KG1 (cell line): ENCODE measurements around the gene CA9.

Experiments used
- DNase-seq: peaks from one replicate; lab custom pipeline; 2025; lab: John Stamatoyannopoulos, UW

Gene CA9

DNA sequence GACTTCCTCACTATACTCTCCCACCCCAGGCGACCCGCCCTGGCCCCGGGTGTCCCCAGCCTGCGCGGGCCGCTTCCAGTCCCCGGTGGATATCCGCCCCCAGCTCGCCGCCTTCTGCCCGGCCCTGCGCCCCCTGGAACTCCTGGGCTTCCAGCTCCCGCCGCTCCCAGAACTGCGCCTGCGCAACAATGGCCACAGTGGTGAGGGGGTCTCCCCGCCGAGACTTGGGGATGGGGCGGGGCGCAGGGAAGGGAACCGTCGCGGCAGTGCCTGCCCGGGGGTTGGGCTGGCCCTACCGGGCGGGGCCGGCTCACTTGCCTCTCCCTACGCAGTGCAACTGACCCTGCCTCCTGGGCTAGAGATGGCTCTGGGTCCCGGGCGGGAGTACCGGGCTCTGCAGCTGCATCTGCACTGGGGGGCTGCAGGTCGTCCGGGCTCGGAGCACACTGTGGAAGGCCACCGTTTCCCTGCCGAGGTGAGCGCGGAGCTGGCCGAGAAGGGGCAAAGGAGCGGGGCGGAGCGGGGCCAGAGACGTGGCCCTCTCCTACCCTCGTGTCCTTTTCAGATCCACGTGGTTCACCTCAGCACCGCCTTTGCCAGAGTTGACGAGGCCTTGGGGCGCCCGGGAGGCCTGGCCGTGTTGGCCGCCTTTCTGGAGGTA lies 2.1 kb downstream of the CA9 start:
- DNase-seq, result no peak

DNA sequence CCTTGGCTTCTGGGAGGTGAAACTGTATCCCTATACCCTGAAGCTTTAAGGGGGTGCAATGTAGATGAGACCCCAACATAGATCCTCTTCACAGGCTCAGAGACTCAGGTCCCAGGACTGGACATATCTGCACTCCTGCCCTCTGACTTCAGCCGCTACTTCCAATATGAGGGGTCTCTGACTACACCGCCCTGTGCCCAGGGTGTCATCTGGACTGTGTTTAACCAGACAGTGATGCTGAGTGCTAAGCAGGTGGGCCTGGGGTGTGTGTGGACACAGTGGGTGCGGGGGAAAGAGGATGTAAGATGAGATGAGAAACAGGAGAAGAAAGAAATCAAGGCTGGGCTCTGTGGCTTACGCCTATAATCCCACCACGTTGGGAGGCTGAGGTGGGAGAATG lies 5.4 kb downstream of the CA9 start:
- no peak for DNase-seq

DNA sequence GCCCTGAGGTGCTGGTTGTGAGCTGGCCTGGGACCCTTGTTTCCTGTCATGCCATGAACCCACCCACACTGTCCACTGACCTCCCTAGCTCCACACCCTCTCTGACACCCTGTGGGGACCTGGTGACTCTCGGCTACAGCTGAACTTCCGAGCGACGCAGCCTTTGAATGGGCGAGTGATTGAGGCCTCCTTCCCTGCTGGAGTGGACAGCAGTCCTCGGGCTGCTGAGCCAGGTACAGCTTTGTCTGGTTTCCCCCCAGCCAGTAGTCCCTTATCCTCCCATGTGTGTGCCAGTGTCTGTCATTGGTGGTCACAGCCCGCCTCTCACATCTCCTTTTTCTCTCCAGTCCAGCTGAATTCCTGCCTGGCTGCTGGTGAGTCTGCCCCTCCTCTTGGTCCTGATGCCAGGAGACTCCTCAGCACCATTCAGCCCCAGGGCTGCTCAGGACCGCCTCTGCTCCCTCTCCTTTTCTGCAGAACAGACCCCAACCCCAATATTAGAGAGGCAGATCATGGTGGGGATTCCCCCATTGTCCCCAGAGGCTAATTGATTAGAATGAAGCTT lies 6.1 kb downstream of the CA9 start:
- DNase-seq, result no peak

DNA sequence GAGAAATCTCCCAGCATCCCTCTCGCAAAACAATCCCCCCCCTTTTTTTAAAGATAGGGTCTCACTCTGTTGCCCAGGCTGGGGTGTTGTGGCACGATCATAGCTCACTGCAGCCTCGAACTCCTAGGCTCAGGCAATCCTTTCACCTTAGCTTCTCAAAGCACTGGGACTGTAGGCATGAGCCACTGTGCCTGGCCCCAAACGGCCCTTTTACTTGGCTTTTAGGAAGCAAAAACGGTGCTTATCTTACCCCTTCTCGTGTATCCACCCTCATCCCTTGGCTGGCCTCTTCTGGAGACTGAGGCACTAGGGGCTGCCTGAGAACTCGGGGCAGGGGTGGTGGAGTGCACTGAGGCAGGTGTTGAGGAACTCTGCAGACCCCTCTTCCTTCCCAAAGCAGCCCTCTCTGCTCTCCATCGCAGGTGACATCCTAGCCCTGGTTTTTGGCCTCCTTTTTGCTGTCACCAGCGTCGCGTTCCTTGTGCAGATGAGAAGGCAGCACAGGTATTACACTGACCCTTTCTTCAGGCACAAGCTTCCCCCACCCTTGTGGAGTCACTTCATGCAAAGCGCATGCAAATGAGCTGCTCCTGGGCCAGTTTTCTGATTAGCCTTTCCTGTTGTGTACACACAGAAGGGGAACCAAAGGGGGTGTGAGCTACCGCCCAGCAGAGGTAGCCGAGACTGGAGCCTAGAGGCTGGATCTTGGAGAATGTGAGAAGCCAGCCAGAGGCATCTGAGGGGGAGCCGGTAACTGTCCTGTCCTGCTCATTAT lies 6.8 kb downstream of the CA9 start:
- DNase-seq, result no peak

DNA sequence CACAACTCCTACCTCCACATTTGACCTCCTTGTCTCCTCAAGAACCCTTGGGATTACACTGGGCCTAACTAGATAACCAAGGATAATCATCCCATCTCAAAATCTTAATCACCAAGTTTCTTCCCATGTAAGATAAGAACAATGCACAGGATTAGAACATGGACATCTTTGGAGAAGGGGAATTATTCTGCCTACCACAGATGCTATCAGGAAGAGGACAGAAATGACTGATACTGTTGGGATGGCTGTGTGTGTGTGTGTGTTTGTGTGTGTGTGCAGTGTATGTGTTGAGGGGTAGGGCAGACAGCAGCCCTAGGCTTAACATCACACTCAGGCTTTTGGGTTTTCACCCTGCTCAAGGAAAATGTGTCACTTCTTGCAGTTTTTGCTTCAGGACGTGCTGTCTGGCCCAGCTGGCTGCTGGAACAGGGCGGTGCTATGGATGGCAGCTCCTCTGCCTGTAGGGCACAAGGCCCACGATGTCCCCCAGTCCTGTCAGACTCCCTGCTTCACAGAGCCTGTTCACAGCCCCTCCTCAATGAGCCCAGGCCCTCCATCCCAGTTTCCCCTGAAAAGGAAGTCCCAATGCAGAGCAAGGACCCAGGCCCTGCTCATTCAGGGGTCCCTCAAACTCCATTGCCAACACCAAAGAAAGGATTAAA lies 7.7 kb downstream of the CA9 start:
- DNase-seq, result no peak

DNA sequence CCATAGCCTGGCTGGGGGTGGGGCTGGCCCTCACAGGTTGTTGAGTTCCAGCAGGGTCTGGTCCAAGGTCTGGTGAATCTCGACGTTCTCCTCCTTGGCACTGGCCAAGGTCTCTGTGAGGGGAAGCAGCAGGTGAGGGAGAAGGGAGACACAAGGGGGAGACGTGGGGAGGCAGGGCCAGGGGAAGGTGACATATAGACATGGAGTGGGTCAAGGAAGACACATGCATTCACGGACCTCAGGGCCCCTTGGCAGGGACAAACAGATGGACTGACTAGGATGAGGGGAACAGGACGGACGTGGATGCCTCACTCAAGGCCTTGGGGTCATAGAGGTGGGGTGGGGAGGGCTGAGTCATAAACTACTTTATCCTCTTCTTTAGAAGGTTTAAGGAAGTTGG lies 8.3 kb downstream of the CA9 start:
- no peak for DNase-seq

DNA sequence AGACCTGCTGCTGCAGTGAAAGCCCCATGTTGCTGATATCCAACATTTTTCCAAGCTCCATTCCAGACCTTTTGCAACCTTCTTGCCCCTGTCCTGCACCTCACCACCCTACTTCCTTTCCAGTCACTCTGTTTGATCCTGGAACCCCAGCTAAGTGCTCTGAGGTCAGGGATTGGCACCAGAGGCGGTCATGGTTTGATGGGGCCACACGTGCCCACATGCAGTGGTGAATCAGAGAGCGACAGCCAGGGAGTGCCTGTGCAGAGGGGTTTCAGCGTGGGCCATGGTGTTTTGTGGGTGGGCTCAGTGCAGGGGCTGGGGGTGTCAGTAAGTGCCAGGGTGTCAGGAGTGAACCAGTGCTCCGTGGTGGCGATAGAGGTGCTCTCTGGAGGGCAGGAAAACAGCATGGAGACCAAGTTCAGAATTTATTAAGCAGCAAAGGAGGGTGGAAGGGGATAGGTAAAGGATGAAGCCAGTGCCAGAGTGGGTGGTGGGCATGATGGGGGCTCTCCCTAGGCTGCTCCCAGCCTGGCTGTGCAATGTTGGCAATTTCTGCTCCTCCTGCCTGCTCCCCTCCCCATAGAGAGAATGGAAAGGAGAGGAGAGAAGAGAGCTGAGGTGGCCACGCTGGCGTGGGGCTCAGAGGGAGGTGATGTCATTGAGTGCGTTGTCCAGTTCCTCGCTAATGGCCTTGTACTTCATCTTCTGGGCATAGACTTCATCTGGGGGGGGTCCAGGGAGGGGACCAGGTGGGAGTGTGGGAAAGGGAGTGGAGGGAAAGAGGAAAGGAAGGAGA lies 9.0 kb downstream of the CA9 start:
- DNase-seq, result no peak

DNA sequence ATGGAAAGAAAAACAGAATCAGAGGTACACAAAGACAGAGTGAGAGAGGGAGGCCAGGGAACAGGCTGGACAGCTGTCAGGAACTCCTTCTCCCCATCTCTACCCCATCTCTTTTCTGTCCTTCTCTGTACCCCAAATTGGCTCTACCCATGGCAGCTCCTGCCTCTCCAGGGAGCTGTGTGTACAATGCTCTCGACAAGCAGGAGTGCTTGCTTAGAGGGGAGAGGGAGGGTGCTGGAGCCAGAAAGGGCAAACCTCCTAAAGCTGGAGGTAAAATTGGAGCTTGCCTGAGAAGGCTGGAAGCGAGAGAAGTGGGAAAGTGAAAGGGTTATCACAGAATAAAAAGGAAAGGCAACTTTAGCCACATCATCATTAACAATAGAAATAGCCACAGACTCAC lies 9.6 kb downstream of the CA9 start:
- no peak for DNase-seq

DNA sequence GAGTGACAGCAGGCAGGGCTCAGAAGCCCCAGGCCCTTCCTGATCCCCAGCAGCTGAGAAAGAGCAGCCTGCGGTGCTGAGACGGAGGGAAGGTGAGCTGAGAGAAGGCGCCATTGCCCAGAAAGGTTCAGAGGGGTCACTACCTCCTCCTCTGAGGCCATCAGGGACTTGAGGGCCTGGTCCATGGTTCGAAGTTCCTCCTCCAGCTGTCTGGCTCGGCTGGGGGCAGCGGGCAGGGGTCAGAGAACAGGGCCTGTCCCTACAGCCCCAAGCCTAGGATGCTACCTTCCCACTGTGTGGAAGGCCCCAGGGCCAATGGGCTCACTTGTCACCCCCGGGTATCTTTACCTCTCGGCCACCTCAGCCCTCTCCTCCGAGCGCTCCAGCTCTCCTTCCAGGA lies 11.2 kb downstream of the CA9 start:
- no peak for DNase-seq

DNA sequence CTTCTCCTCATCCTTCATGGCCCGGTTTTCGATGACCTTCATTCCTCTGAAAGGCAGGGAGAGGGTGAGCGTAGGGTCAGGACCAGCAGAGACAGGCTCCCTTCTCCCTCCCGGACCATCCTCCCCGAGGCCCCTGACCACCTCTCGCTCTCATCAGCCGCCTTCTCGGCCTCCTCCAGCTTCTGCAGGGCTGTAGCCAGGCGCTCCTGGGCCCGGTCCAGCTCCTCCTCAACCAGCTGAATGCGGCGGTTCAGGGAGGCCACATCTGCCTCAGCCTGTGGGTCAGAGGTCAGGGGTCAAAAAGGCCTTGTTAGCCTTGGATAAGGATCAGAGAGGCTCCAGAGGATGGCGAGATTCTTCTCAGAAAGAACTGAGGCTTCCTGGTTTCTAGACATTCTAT lies 11.8 kb downstream of the CA9 start:
- DNase-seq, result no peak

DNA sequence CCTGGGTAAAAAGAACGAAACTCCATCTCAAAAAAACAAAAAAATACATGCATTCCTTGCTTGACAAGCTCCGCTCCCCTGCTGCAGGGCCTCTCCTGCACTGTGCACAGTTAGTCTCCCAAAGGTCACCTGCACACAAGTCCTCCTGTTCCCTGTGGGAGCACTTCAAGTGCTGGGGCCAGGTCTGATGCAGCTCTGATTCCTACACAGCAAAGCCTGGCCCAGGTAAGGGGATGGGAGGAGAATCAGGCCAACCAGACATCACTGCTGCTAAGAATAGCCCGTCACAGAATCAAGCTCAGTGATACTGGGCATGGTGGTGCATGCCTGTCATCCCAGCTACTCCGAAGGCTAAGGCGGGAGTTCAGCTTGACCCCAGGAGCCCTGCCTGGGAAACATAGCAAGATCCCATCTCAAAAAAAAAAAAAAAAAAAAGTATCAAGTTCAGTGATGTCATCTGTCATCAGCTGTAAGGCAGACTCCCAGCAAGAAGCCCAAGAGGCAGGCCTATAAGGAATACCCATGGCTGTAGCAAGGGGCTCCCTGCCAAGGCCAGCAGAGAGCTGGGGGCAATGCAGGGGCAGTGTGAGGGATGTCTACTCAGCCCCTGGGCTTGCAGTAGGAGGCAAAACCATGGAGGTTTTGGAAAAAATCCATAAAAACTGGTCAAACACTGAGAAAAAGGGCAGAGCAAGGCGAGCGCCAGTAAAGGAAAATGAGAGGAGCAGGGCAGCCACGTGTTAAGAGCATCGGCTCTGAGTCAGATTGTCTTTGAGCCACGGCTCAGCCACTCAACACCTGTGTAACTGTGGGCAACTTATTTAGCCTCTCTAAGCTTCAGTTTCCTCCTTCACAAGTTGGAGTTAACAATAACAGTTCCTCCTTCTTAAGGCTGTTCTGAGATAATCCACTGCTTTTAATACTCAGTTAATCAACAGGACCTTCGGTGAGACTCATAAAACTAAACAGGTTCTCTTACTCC lies 12.8 kb downstream of the CA9 start:
- no peak for DNase-seq

DNA sequence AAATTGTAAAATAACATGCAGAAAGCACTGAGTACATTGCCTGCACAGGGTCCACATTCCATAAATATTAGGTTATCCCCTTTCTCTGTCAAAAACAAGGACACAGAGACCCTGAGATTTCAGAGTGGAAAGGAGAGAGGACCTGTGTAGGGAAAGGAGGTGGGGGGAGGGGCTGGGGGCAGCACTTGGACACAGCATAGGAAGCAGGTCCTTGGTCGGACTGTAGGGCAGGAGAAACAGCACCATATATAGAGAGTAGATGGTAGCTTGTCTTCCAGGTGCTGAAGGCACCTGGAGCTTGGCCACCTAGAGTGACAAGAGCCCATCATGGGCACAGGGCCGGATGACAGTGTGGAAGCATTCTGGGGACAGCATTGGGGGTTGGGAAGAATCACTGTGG lies 13.6 kb downstream of the CA9 start:
- DNase-seq, result no peak

DNA sequence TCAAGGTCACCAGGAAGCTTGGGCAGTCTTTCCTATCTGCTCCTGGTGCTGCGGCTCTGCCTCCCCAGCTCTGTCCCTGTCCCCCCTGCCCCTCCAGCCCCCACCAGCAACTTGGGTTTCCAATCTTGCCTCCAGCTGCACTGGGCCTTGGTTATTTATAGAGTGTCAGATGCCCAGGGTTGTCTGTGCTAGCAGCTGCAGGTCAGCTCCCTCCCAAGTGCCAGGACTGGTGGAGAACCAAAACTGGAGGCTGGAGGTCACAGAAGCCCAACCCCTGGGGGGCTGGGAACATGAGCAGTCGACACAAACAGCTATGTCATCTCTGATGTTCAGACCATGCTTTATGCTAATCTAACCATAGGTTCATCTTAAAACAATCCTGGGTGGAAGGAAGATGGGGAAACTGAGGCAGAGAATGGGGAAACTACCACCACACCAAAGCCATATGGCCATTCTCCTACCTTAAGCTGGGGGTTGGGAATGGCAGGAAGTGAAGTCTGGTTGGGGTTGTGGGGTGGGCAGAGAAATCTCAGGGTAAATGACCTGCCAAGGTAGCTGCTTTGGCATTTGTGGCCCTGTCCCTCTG lies 14.3 kb downstream of the CA9 start:
- DNase-seq, result no peak

DNA sequence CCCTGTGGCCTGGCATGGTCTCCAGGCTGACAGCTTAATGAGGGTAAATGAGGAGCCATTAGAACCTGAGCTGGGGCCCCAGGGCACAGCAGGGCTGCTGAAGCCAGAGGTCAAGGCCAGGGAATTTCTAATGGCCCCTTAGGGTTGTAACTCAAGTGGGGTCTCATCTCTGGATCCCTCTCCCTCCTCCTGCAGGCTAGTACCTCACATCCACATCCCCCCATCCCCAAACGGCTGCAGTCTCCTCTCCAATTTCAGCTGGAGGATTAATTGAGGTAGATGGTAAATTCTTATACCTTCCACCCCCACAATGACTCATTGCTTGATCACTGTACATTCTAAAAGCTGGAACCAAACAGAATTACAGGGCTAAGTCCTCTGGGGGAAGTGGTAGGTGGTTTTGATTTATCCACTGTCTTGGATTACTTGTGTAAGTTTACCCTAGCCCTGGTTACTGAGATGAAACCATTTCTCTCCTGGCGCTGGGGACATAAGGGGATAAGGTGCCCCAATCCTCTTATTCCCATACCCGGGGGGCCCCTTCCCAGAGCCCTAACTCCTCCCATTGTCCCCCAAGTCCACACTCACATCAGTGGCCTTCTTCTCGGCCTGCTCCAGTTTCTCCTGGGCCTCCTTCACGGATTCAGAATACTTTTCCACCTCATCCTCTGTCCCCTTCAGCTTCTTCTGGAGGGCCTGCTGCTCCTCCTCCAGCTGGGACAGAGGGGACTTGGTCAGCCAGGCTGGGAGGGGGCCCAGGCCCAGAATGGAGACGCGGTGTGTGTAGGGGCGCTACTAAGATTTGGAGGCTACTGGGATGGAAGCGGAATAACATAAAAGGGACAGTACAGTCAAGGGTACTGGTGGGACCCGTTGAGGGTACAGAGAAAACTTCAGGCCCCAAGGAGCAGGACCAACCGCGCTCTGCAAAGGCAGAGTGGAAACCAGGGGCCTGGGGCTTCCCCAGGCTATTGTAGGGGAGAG lies 15.1 kb downstream of the CA9 start:
- DNase-seq, result no peak

DNA sequence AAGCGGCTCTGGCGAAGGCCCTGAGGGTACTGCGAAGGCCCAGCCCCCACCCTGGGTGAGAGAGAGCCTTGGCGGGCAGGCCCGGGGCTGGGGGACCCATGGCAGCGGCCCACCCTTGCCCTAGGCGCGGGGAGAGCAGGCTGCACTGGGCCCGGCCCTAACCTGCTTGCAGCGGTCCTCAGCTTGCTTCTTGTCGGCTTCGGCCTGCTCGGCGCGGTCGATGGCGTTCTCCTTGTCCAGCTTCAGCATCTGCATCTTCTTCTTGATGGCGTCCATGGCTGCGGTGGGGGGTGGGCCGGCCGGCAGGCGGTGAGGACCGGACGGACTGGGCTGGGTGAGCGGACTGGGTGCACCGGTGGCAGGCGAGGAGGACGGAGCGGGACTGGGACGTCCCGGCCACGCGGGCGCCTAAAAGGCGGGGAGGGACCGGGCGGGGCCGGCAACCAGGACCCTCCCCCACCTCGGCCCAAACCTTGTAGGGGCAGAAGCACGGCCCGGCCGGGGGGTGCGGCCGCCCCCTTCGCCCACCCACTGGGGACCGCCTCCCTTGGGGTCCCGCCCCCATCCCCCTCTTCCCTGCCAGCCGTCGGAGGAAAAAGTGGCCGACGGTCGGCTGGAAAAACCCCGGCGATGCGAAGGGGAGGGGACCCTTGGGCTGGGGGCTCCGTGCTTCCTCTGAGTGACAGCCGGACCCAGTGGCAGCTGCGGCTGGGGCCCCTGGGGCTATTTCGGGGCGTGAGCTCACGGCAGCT lies 16.0 kb downstream of the CA9 start, which contains the start of gene TPM2:
TSS of gene TPM2 (minus strand) at position 384 of the 752 bp plus-strand sequence. CDS start at position 276, 108 bp downstream.
- no peak for DNase-seq

DNA sequence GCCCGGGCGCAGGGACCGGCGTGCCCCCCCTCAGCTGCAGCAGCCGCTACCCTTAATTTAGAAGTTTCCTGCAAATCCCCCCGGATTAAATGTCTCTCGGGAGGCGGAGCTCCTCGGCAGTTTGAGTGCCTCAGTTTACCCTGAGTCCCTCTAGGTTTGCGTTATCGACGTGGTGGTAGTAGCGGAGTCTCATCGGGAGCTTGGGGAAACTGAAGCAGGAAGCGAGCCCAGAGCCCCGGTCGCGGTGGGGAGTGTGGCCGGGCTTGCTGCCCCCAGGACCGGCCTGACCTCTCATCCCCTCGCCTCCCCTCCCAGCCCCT lies 16.5 kb downstream of the CA9 start:
- no peak for DNase-seq

DNA sequence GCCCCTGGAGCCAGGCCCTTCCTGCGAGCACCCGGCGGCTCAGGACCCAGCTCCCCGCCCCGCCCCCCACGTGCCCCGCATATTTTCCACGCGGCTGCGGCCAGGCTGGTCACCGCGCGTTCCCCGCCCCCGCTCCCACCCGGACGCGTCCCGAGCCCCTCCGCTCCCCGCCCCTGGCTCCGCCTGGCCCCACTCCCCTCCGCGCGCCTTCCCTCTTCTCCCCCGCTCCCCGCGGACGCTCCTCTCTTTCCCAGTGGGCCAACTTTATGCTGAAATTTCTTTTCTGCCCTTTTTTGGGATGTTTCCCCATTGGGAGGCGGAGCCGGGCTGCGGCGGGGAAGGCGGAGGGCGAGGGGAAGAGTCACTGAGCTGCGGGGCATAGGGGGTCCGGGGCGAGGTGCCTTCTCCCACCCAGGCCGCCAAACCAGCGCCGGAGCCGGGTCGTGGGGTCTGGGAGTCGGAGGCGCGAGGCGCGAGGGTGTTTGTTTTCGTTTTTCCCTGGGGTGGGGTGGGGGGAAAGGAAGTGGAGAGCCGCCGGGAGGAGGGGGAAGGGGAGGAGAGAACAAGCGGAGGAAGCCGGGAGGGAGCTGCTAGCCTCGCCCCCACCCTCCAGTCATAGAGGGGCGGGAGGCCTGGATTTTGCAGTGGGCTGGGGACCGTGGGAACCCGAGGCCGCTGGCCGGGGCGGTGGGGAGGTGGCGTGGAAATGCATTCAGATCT lies 17.0 kb downstream of the CA9 start:
- no peak for DNase-seq

DNA sequence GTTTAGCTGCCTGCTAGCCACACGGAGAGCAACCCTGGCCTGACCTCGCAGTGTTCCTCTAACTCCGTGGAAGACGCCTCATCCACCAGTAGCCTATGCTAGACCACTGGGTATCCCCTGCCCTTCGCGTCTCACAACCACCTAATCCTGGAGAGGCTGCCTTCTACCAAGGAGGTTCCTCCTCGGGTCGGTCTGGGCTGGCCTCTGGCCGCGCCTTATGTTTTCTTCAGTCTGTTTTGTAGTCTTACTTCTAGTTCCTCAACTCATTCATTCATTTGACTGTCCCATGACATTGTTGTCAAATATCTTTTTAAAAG lies 17.6 kb downstream of the CA9 start:
- DNase-seq, result no peak
